HEK293 (cell line): ENCODE data around the gene SCTR.

ENCODE experiments used
- CTCF ChIA-PET: fragments of 350-600 bp; formaldehyde crosslinking; extraction: SDS; loops from one replicate; lab custom pipeline; 2021; ENCODE audit warnings: antibody characterized with exemption; lab: Yijun Ruan, JAX
- POLR2A ChIA-PET: fragments of 300-600 bp; formaldehyde crosslinking; extraction: SDS; loops from one replicate; lab custom pipeline; 2020; ENCODE audit warnings: antibody characterized with exemption, inconsistent platforms; lab: Yijun Ruan, JAX
- H3K27ac ChIP-seq: fragments of 200-500 bp; sonication (Bioruptor generic); 2 replicates; pipeline ENCODE4 v1.5.1; 2014; ENCODE audit warnings: low read depth, low read length, control low read depth, inconsistent platforms; ENCODE audit errors: extremely low read depth
- H3K36me3 ChIP-seq, 2 experiments: fragments of 200-500 bp in 1 of 2; sonication (Bioruptor generic) in 1 of 2; 1 replicate in 1 of 2; 2 replicates in 1 of 2; pipeline ENCODE4 v1.5.1; 2014 to 2017; ENCODE audit warnings: inconsistent platforms in 2 of 2, low read length in 2 of 2; ENCODE audit not compliant: control insufficient read depth in 2 of 2, insufficient read depth in 1 of 2
- H3K4me1 ChIP-seq: fragments of 200-500 bp; sonication (Bioruptor generic); 2 replicates; pipeline ENCODE4 v1.5.1; 2014; ENCODE audit warnings: mild to moderate bottlenecking, low read length, inconsistent platforms; ENCODE audit not compliant: control insufficient read depth, insufficient read depth
- H3K4me3 ChIP-seq: 2 replicates; pipeline ENCODE4 v1.5.1; 2011; ENCODE audit warnings: low read depth, mild to moderate bottlenecking, control low read depth, low read length, moderate library complexity
- H3K9me3 ChIP-seq: fragments of 200-500 bp; sonication (Bioruptor generic); 2 replicates; pipeline ENCODE4 v1.5.1; 2014; ENCODE audit warnings: low read depth, low read length, inconsistent platforms; ENCODE audit not compliant: control insufficient read depth, insufficient read depth
- GLI4 ChIP-seq: fragments of 450-650 bp; formaldehyde crosslinking; IDR thresholded peaks from 2 replicates; pipeline ENCODE4 v1.5.1; 2016; ENCODE audit warnings: missing biosample characterization, missing genetic modification characterization
- GLIS2 ChIP-seq: fragments of 450-650 bp; formaldehyde crosslinking; IDR thresholded peaks from 2 replicates; pipeline ENCODE4 v1.5.1; 2016; ENCODE audit warnings: missing biosample characterization, missing genetic modification characterization
- SCRT2 ChIP-seq: fragments of 450-650 bp; formaldehyde crosslinking; IDR thresholded peaks from 2 replicates; pipeline ENCODE4 v1.5.1; 2016; ENCODE audit warnings: missing biosample characterization, missing genetic modification characterization
- SP2 ChIP-seq: fragments of 450-650 bp; formaldehyde crosslinking; IDR thresholded peaks from 2 replicates; pipeline ENCODE4 v1.5.1; 2016; ENCODE audit warnings: missing biosample characterization, missing genetic modification characterization
- TRIM28 ChIP-seq: IDR thresholded peaks from 2 replicates; pipeline ENCODE4 v1.6.1; 2011; ENCODE audit warnings: low read length, control low read depth, borderline replicate concordance
- ZFHX2 ChIP-seq: fragments of 450-650 bp; formaldehyde crosslinking; conservative IDR thresholded peaks from 2 replicates; pipeline ENCODE4 v1.5.1; 2016; ENCODE audit warnings: missing biosample characterization, missing genetic modification characterization
- ZFP3 ChIP-seq: fragments of 450-650 bp; formaldehyde crosslinking; IDR thresholded peaks from 2 replicates; pipeline ENCODE4 v1.5.1; 2016; ENCODE audit warnings: low read depth, missing biosample characterization, missing genetic modification characterization
- ZNF16 ChIP-seq: fragments of 450-650 bp; formaldehyde crosslinking; IDR thresholded peaks from 2 replicates; pipeline ENCODE4 v1.5.1; 2016; ENCODE audit warnings: low read depth, missing biosample characterization, missing genetic modification characterization
- ZNF175 ChIP-seq: fragments of 450-650 bp; formaldehyde crosslinking; IDR thresholded peaks from 2 replicates; pipeline ENCODE4 v1.5.1; 2016; ENCODE audit warnings: missing biosample characterization, missing genetic modification characterization
- ZNF266 ChIP-seq: fragments of 450-650 bp; formaldehyde crosslinking; IDR thresholded peaks from 2 replicates; pipeline ENCODE4 v1.5.1; 2016; ENCODE audit warnings: missing biosample characterization, missing genetic modification characterization, low read depth
- ZNF354C ChIP-seq: fragments of 450-650 bp; formaldehyde crosslinking; IDR thresholded peaks from 2 replicates; pipeline ENCODE4 v1.5.1; 2016; ENCODE audit warnings: missing biosample characterization, missing genetic modification characterization, low read depth, borderline replicate concordance
- ZNF473 ChIP-seq: fragments of 450-650 bp; formaldehyde crosslinking; IDR thresholded peaks from 2 replicates; pipeline ENCODE4 v1.5.1; 2017; ENCODE audit warnings: missing biosample characterization, missing genetic modification characterization
- ZNF548 ChIP-seq: fragments of 450-650 bp; formaldehyde crosslinking; IDR thresholded peaks from 2 replicates; pipeline ENCODE4 v1.5.1; 2016; ENCODE audit warnings: missing biosample characterization, missing genetic modification characterization
- ZNF830 ChIP-seq: fragments of 450-650 bp; IDR thresholded peaks from 2 replicates; pipeline ENCODE4 v1.5.0; 2018; ENCODE audit warnings: missing biosample characterization, missing genetic modification characterization, low read depth, mild to moderate bottlenecking, moderate library complexity
- TF ChIP-seq, protein P1 (sequence below): fragments of 450-650 bp; formaldehyde crosslinking; IDR thresholded peaks from 2 replicates; pipeline ENCODE4 v1.5.1; 2016; ENCODE audit warnings: missing biosample characterization, missing genetic modification characterization, low read depth
- TF ChIP-seq, protein P2 (sequence below): fragments of 450-650 bp; formaldehyde crosslinking; IDR thresholded peaks from 2 replicates; pipeline ENCODE4 v1.5.1; 2017; ENCODE audit warnings: missing biosample characterization, missing genetic modification characterization
- TF ChIP-seq, protein P3 (sequence below): fragments of 450-650 bp; formaldehyde crosslinking; IDR thresholded peaks from 2 replicates; pipeline ENCODE4 v1.5.1; 2016; ENCODE audit warnings: missing biosample characterization, missing genetic modification characterization
- TF ChIP-seq, protein P4 (sequence below): fragments of 450-650 bp; formaldehyde crosslinking; IDR thresholded peaks from 2 replicates; pipeline ENCODE4 v1.5.1; 2016; ENCODE audit warnings: missing biosample characterization, missing genetic modification characterization
- TF ChIP-seq, protein P5 (sequence below): fragments of 450-650 bp; formaldehyde crosslinking; conservative IDR thresholded peaks from 2 replicates; pipeline ENCODE4 v1.5.1; 2016; ENCODE audit warnings: low read depth, missing biosample characterization, missing genetic modification characterization
- TF ChIP-seq, protein P6 (sequence below): fragments of 450-650 bp; formaldehyde crosslinking; conservative IDR thresholded peaks from 2 replicates; pipeline ENCODE4 v1.5.1; 2016; ENCODE audit warnings: low read depth, missing biosample characterization, missing genetic modification characterization

Gene SCTR

DNA sequence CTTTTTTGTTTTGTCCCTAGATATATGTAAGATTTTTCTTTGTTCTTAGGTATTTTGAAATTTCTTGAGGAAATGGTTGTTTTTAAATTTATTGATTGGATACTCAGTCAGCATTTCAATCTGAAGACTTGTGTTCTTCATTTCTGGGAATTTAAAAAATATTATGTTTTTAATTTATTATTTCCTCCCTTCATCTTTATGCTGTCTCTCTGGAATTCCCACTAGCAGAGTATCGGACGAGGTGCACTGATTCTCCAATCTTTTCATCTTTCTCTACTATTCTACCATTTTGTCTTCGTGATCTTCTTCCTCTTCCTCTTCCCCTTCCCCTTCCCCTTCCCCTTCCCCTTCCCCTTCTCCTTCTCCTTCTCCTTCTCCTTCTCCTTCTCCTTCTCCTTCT is 12.3 kb downstream of the SCTR start (continued):
- TF ChIP-seq, protein P1, sequence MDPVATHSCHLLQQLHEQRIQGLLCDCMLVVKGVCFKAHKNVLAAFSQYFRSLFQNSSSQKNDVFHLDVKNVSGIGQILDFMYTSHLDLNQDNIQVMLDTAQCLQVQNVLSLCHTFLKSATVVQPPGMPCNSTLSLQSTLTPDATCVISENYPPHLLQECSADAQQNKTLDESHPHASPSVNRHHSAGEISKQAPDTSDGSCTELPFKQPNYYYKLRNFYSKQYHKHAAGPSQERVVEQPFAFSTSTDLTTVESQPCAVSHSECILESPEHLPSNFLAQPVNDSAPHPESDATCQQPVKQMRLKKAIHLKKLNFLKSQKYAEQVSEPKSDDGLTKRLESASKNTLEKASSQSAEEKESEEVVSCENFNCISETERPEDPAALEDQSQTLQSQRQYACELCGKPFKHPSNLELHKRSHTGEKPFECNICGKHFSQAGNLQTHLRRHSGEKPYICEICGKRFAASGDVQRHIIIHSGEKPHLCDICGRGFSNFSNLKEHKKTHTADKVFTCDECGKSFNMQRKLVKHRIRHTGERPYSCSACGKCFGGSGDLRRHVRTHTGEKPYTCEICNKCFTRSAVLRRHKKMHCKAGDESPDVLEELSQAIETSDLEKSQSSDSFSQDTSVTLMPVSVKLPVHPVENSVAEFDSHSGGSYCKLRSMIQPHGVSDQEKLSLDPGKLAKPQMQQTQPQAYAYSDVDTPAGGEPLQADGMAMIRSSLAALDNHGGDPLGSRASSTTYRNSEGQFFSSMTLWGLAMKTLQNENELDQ (tag by site-specific recombination) = no peak
- no peak for TF ChIP-seq ZNF473 (tag by site-specific recombination)
- TF ChIP-seq, protein P2, sequence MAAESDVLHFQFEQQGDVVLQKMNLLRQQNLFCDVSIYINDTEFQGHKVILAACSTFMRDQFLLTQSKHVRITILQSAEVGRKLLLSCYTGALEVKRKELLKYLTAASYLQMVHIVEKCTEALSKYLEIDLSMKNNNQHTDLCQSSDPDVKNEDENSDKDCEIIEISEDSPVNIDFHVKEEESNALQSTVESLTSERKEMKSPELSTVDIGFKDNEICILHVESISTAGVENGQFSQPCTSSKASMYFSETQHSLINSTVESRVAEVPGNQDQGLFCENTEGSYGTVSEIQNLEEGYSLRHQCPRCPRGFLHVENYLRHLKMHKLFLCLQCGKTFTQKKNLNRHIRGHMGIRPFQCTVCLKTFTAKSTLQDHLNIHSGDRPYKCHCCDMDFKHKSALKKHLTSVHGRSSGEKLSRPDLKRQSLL (tag by site-specific recombination) = no peak
- no peak for TF ChIP-seq SCRT2 (tag by site-specific recombination)

DNA sequence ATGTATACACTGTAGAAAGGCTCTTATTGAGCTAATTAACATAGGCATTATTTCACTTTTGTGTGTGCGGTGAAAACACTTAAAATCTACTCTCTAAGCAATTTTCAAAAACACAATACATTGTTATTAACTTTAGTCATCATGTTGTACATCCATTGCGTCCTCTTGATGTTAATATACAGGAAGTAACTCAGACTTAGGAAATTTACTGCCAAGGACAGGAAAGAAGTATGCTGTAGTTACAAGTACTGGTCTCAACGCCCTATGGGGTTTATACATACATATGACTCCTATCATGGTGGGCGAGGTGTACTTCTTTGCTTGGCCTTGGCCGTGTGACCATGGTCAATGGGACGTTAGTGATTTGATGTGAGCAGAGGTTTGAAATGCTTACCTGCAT is 15.5 kb downstream of the SCTR start:
- no peaks in the 10 kb centered on the region for H3K36me3 ChIP-seq
- POLR2A ChIA-PET = no interaction called here

More for the DNA sequence above, 15.5 kb downstream of the SCTR start:
- H3K27ac ChIP-seq = no peak overlapping the region
- H3K4me1 ChIP-seq = no peaks in the 10 kb centered on the region
- no peak overlapping the region for H3K4me3 ChIP-seq
- TF ChIP-seq ZNF830 (tag by site-specific recombination) (no peak), ZNF548 (tag by site-specific recombination) (no peak), TRIM28 (no peak), GLIS2 (no peak), ZFHX2 (tag by site-specific recombination) (no peak), ZNF16 (tag by site-specific recombination) (no peak), SP2 (tag by site-specific recombination) (no peak), ZNF266 (tag by site-specific recombination) (no peak), ZFP3 (tag by site-specific recombination) (no peak), ZNF354C (tag by site-specific recombination) (no peak), ZNF175 (tag by site-specific recombination) (no peak), GLI4 (no peak)
- TF ChIP-seq, protein P3, sequence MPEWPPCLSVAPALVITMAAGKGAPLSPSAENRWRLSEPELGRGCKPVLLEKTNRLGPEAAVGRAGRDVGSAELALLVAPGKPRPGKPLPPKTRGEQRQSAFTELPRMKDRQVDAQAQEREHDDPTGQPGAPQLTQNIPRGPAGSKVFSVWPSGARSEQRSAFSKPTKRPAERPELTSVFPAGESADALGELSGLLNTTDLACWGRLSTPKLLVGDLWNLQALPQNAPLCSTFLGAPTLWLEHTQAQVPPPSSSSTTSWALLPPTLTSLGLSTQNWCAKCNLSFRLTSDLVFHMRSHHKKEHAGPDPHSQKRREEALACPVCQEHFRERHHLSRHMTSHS = no peak
- TF ChIP-seq, protein P4, sequence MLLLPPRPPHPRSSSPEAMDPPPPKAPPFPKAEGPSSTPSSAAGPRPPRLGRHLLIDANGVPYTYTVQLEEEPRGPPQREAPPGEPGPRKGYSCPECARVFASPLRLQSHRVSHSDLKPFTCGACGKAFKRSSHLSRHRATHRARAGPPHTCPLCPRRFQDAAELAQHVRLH = no peak
- TF ChIP-seq, protein P5, sequence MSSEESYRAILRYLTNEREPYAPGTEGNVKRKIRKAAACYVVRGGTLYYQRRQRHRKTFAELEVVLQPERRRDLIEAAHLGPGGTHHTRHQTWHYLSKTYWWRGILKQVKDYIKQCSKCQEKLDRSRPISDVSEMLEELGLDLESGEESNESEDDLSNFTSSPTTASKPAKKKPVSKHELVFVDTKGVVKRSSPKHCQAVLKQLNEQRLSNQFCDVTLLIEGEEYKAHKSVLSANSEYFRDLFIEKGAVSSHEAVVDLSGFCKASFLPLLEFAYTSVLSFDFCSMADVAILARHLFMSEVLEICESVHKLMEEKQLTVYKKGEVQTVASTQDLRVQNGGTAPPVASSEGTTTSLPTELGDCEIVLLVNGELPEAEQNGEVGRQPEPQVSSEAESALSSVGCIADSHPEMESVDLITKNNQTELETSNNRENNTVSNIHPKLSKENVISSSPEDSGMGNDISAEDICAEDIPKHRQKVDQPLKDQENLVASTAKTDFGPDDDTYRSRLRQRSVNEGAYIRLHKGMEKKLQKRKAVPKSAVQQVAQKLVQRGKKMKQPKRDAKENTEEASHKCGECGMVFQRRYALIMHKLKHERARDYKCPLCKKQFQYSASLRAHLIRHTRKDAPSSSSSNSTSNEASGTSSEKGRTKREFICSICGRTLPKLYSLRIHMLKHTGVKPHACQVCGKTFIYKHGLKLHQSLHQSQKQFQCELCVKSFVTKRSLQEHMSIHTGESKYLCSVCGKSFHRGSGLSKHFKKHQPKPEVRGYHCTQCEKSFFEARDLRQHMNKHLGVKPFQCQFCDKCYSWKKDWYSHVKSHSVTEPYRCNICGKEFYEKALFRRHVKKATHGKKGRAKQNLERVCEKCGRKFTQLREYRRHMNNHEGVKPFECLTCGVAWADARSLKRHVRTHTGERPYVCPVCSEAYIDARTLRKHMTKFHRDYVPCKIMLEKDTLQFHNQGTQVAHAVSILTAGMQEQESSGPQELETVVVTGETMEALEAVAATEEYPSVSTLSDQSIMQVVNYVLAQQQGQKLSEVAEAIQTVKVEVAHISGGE (tag by site-specific recombination) = no peak
- TF ChIP-seq, protein P6, sequence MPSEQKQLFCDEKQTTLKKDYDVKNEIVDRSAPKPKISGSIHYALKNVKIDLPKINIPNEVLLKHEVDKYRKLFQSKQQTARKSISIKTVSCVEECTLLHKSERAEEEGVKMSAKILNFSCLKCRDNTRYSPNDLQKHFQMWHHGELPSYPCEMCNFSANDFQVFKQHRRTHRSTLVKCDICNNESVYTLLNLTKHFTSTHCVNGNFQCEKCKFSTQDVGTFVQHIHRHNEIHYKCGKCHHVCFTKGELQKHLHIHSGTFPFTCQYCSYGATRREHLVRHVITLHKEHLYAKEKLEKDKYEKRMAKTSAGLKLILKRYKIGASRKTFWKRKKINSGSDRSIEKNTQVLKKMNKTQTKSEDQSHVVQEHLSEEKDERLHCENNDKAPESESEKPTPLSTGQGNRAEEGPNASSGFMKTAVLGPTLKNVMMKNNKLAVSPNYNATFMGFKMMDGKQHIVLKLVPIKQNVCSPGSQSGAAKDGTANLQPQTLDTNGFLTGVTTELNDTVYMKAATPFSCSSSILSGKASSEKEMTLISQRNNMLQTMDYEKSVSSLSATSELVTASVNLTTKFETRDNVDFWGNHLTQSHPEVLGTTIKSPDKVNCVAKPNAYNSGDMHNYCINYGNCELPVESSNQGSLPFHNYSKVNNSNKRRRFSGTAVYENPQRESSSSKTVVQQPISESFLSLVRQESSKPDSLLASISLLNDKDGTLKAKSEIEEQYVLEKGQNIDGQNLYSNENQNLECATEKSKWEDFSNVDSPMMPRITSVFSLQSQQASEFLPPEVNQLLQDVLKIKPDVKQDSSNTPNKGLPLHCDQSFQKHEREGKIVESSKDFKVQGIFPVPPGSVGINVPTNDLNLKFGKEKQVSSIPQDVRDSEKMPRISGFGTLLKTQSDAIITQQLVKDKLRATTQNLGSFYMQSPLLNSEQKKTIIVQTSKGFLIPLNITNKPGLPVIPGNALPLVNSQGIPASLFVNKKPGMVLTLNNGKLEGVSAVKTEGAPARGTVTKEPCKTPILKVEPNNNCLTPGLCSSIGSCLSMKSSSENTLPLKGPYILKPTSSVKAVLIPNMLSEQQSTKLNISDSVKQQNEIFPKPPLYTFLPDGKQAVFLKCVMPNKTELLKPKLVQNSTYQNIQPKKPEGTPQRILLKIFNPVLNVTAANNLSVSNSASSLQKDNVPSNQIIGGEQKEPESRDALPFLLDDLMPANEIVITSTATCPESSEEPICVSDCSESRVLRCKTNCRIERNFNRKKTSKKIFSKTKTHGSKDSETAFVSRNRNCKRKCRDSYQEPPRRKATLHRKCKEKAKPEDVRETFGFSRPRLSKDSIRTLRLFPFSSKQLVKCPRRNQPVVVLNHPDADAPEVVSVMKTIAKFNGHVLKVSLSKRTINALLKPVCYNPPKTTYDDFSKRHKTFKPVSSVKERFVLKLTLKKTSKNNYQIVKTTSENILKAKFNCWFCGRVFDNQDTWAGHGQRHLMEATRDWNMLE (tag by site-specific recombination) = no peak
- TF ChIP-seq, all 188 proteins: peak for 0
- CTCF ChIA-PET = interaction anchor here (0.5 to 1.4 kb wide), 4 partner anchors 9 to 294 kb away, joined by 3 to 5 read pairs (median 3); no protein-coding TSS in a partner anchor
- H3K9me3 ChIP-seq = no peaks in the 10 kb centered on the region
